Uterus (tissue), 4 donors: Measurements from ENCODE around the gene AKT1. TPM values are rescaled to one million over a fixed set of nuclear protein-coding genes. Genes with fewer than 3 reads are reported as not detected.

Experiments used
- DNase-seq, 2 donors: peaks; one replicate each; pipeline ENCODE4 v3.0.0-alpha.2; 2019 to 2020
- H3K27ac ChIP-seq, 2 donors: fragments of 200-600 bp; sonication (generic); 1 replicate in 1 of 2; 2 replicates in 1 of 2; pipeline ENCODE4 v1.5.1; 2016 to 2018
- H3K27me3 ChIP-seq, 2 donors: fragments of 200-600 bp; sonication (generic); one replicate each; pipeline ENCODE4 v1.5.1; 2018 to 2019; ENCODE audit warnings: control low read depth in 1 of 2
- H3K36me3 ChIP-seq, 2 donors: fragments of 200-600 bp; sonication (generic); one replicate each; pipeline ENCODE4 v1.5.1; 2019; ENCODE audit warnings: control low read depth in 1 of 2
- H3K4me1 ChIP-seq, 2 donors: fragments of 200-600 bp; sonication (generic); one replicate each; pipeline ENCODE4 v1.5.1; 2018 to 2019; ENCODE audit warnings: control low read depth in 1 of 2
- H3K4me3 ChIP-seq, 2 donors: fragments of 200-600 bp; sonication (generic); 1 replicate in 1 of 2; 2 replicates in 1 of 2; pipeline ENCODE4 v1.5.1; 2018 to 2019; ENCODE audit warnings: mild to moderate bottlenecking in 1 of 2
- H3K9me3 ChIP-seq, 2 donors: fragments of 200-600 bp; sonication (generic); one replicate each; pipeline ENCODE4 v1.5.1; 2019; ENCODE audit warnings: control low read depth in 1 of 2
- CTCF ChIP-seq, 4 experiments: fragments of 200-600 bp in 2 of 4; fragments of 450-650 bp in 2 of 4; sonication (generic) in 2 of 4; IDR thresholded peaks; one replicate each; pipeline ENCODE4 v1.5.1; 2016 to 2019; ENCODE audit warnings: antibody characterized with exemption in 4 of 4, mild to moderate bottlenecking in 2 of 4, moderate library complexity in 1 of 4
- POLR2A ChIP-seq, 2 donors: fragments of 450-650 bp; IDR thresholded peaks; one replicate each; pipeline ENCODE4 v1.6.1; 2016; ENCODE audit warnings: antibody characterized with exemption in 2 of 2, mild to moderate bottlenecking in 1 of 2, moderate library complexity in 1 of 2
- intact Hi-C: fragments of 100-400 bp; cut with DNase I; formaldehyde crosslinking; loops from one replicate; pipeline ENCODE4 v1.15.1; 2023; ENCODE audit warnings: low total_unique reads
- total RNA-seq, 4 donors: library from RNA; depleted of rRNA in 3 of 4; stranded (reverse); fragments of >200 nt in 3 of 4; gene quantifications; one replicate each; pipeline versions ENCODE4 v1.1.0 to v1.2.4, GENCODE V29; 2014 to 2023
- donor health status: DM: yes; HTN: yes; CAD: no.

Gene AKT1
- total RNA-seq, 4 donors from 2014 or later, result 42.9 to 121 (median 101) TPM

- TF ChIP-seq POLR2A (IDR thresholded peaks at IDR 0.05) (no peak), CTCF (IDR thresholded peaks at IDR 0.05) (no peak)
- no peaks in the 10 kb centered on the region for H3K9me3 ChIP-seq
- no peak overlapping the region for H3K27ac ChIP-seq
- no peak for DNase-seq
- H3K36me3 ChIP-seq, result no peaks in the 10 kb centered on the region
- H3K4me3 ChIP-seq, result no peak overlapping the region
- intact Hi-C loops, result no loop called here
- H3K4me1 ChIP-seq, result peaks cover 4 to 9% of the 10 kb centered on the region in 2 donors
- no peaks in the 10 kb centered on the region for H3K27me3 ChIP-seq
Measured at GRCh38 chr14:104749111-104749649, 46.4 kb downstream of the AKT1 start.

GRCh38 chr14:104747876-104748275 lies 47.7 kb downstream of the AKT1 start:
- H3K36me3 ChIP-seq, result no peaks in the 10 kb centered on the region
- intact Hi-C loops, result no loop called here
- TF ChIP-seq CTCF (IDR thresholded peaks at IDR 0.05), result no peak
- no peak for TF ChIP-seq POLR2A (IDR thresholded peaks at IDR 0.05)
- peaks cover 0 to 9% of the 10 kb centered on the region in 2 donors for H3K4me1 ChIP-seq
- no peak overlapping the region for H3K27ac ChIP-seq
- H3K4me3 ChIP-seq, result no peak overlapping the region
- no peaks in the 10 kb centered on the region for H3K27me3 ChIP-seq
- no peaks in the 10 kb centered on the region for H3K9me3 ChIP-seq
- no peak for DNase-seq

GRCh38 chr14:104746934-104747481 lies 48.5 kb downstream of the AKT1 start:
- TF ChIP-seq CTCF (IDR thresholded peaks at IDR 0.05) (no peak), POLR2A (IDR thresholded peaks at IDR 0.05) (no peak)
- Histone ChIP-seq H3K27ac (no peak overlapping the region), H3K36me3 (no peaks in the 10 kb centered on the region), H3K27me3 (no peaks in the 10 kb centered on the region), H3K4me1 (peaks cover 0 to 6% of the 10 kb centered on the region in 2 donors), H3K4me3 (no peak overlapping the region), H3K9me3 (no peaks in the 10 kb centered on the region)
- intact Hi-C loops, result no loop called here
- DNase-seq, result no peak

GRCh38 chr14:104746071-104746545 lies 49.4 kb downstream of the AKT1 start:
- no peaks in the 10 kb centered on the region for H3K4me1 ChIP-seq

More at GRCh38 chr14:104746071-104746545, 49.4 kb downstream of the AKT1 start:
- intact Hi-C loops, result no loop called here
- Histone ChIP-seq H3K36me3 (no peaks in the 10 kb centered on the region), H3K27ac (no peak overlapping the region), H3K4me3 (no peak overlapping the region), H3K9me3 (no peaks in the 10 kb centered on the region), H3K27me3 (no peaks in the 10 kb centered on the region)
- TF ChIP-seq CTCF (IDR thresholded peaks at IDR 0.05) (no peak), POLR2A (IDR thresholded peaks at IDR 0.05) (no peak)
- DNase-seq, result no peak
